Neural crest cell (in vitro differentiated cells): ENCODE measurements around the gene CATSPER3. TPM values are rescaled to one million over a fixed set of nuclear protein-coding genes. Genes with fewer than 3 reads are reported as not detected.

Experiments
- DNase-seq: peaks from one replicate; pipeline ENCODE4 v3.0.0; 2021; ENCODE audit warnings: low read depth, mixed read lengths, low spot score
- H3K27ac Mint-ChIP-seq: one replicate; pipeline ENCODE4 v1.8.0; 2021; ENCODE audit warnings: mild to moderate bottlenecking, mixed read lengths; ENCODE audit not compliant: unreplicated experiment
- H3K27me3 Mint-ChIP-seq: 2 replicates; pipeline ENCODE4 v1.8.0; 2021; ENCODE audit warnings: low read depth, mild to moderate bottlenecking, mixed read lengths
- H3K36me3 Mint-ChIP-seq: 2 replicates; pipeline ENCODE4 v1.8.0; 2021; ENCODE audit warnings: low read depth, mild to moderate bottlenecking, mixed read lengths
- H3K4me1 Mint-ChIP-seq: 2 replicates; pipeline ENCODE4 v1.8.0; 2021; ENCODE audit warnings: mixed read lengths
- H3K4me3 Mint-ChIP-seq: one replicate; pipeline ENCODE4 v1.8.0; 2021; ENCODE audit warnings: mild to moderate bottlenecking, mixed read lengths
- H3K9me3 Mint-ChIP-seq: 2 replicates; pipeline ENCODE4 v1.8.0; 2021; ENCODE audit warnings: mixed read lengths
- total RNA-seq: library from RNA; stranded (reverse); gene quantifications from 2 replicates; pipeline ENCODE4 v1.2.1, GENCODE V29; 2021
- TF ChIP-seq, protein P1 (sequence below): fragments of 200-600 bp; sonication (generic); conservative IDR thresholded peaks from 2 replicates; pipeline ENCODE4 v1.5.0; 2021; ENCODE audit warnings: antibody characterized with exemption, mild to moderate bottlenecking

Gene CATSPER3
- total RNA-seq, 1 donor from 2014 or later: 0.54 TPM

GRCh38 chr5:135047347-135047695 lies 79.6 kb downstream of the CATSPER3 start:
- Mint-ChIP-seq H3K9me3 (no peaks in the 10 kb centered on the region), H3K4me1 (no peaks in the 10 kb centered on the region), H3K36me3 (no peaks in the 10 kb centered on the region), H3K4me3 (no peak overlapping the region), H3K27me3 (peaks cover 98% of the 10 kb centered on the region), H3K27ac (no peak overlapping the region)
- TF ChIP-seq, protein P1, sequence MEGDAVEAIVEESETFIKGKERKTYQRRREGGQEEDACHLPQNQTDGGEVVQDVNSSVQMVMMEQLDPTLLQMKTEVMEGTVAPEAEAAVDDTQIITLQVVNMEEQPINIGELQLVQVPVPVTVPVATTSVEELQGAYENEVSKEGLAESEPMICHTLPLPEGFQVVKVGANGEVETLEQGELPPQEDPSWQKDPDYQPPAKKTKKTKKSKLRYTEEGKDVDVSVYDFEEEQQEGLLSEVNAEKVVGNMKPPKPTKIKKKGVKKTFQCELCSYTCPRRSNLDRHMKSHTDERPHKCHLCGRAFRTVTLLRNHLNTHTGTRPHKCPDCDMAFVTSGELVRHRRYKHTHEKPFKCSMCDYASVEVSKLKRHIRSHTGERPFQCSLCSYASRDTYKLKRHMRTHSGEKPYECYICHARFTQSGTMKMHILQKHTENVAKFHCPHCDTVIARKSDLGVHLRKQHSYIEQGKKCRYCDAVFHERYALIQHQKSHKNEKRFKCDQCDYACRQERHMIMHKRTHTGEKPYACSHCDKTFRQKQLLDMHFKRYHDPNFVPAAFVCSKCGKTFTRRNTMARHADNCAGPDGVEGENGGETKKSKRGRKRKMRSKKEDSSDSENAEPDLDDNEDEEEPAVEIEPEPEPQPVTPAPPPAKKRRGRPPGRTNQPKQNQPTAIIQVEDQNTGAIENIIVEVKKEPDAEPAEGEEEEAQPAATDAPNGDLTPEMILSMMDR: no peak
- no peak for DNase-seq

GRCh38 chr5:135048286-135048685 lies 80.6 kb downstream of the CATSPER3 start:
- H3K27me3 Mint-ChIP-seq: peaks cover 98% of the 10 kb centered on the region
- H3K36me3 Mint-ChIP-seq: no peaks in the 10 kb centered on the region
- H3K27ac Mint-ChIP-seq: no peak overlapping the region
- no peaks in the 10 kb centered on the region for H3K9me3 Mint-ChIP-seq
- H3K4me1 Mint-ChIP-seq: no peaks in the 10 kb centered on the region
- no peak for DNase-seq
- TF ChIP-seq, protein P1: no peak
- H3K4me3 Mint-ChIP-seq: no peak overlapping the region

GRCh38 chr5:135048930-135049329 lies 81.2 kb downstream of the CATSPER3 start:
- H3K9me3 Mint-ChIP-seq: no peaks in the 10 kb centered on the region
- peaks cover 98% of the 10 kb centered on the region for H3K27me3 Mint-ChIP-seq
- no peaks in the 10 kb centered on the region for H3K4me1 Mint-ChIP-seq
- no peak for DNase-seq
- H3K4me3 Mint-ChIP-seq: no peak overlapping the region
- TF ChIP-seq, protein P1: no peak
- H3K27ac Mint-ChIP-seq: no peak overlapping the region
- H3K36me3 Mint-ChIP-seq: no peaks in the 10 kb centered on the region

- Mint-ChIP-seq H3K4me3 (no peak overlapping the region), H3K9me3 (no peaks in the 10 kb centered on the region), H3K27me3 (peaks cover 97% of the 10 kb centered on the region)
Measured at GRCh38 chr5:135050244-135050767, 82.6 kb downstream of the CATSPER3 start.

GRCh38 chr5:135051399-135051798 lies 83.7 kb downstream of the CATSPER3 start:
- H3K27me3 Mint-ChIP-seq: peaks cover 97% of the 10 kb centered on the region
- H3K36me3 Mint-ChIP-seq: no peaks in the 10 kb centered on the region

More at GRCh38 chr5:135050244-135050767, 82.6 kb downstream of the CATSPER3 start:
- Mint-ChIP-seq H3K4me1 (no peaks in the 10 kb centered on the region), H3K36me3 (no peaks in the 10 kb centered on the region), H3K27ac (no peak overlapping the region)
- TF ChIP-seq, protein P1: no peak
- DNase-seq: no peak

More at GRCh38 chr5:135051399-135051798, 83.7 kb downstream of the CATSPER3 start:
- Mint-ChIP-seq H3K4me1 (no peaks in the 10 kb centered on the region), H3K27ac (no peak overlapping the region), H3K9me3 (no peaks in the 10 kb centered on the region), H3K4me3 (no peak overlapping the region)
- no peak for DNase-seq
- TF ChIP-seq, protein P1: no peak
